WTC11 (cell line): ENCODE results near the gene CARD9. TPM values are rescaled to one million over a fixed set of nuclear protein-coding genes. Genes with fewer than 3 reads are reported as not detected.

Experiments used
- ATAC-seq: fragments of 200-7000 bp; cut with Tn5 transposase; 2 replicates; pipeline ENCODE4 v1.10.0; 2021; ENCODE audit warnings: mild to moderate bottlenecking, moderate library complexity
- CTCF ChIA-PET: fragments of 300-600 bp; sonication (Branson Sonifier 250); formaldehyde crosslinking; loops from one replicate; lab custom pipeline; 2021; ENCODE audit warnings: antibody characterized with exemption; lab: Charles Lee
- POLR2A ChIA-PET: fragments of 350-600 bp; sonication (Branson Sonifier 250); formaldehyde crosslinking; loops from one replicate; lab custom pipeline; 2021; ENCODE audit warnings: antibody characterized with exemption; lab: Charles Lee
- DNase-seq: peaks from one replicate; pipeline ENCODE4 v3.0.0; 2021; ENCODE audit warnings: low spot score
- H3K27ac Mint-ChIP-seq: 2 replicates; pipeline ENCODE4 v1.8.0; 2021; ENCODE audit warnings: mixed read lengths
- H3K27me3 Mint-ChIP-seq: 2 replicates; pipeline ENCODE4 v1.8.0; 2021; ENCODE audit warnings: low read depth, mild to moderate bottlenecking, moderate library complexity, mixed read lengths
- H3K36me3 Mint-ChIP-seq: 2 replicates; pipeline ENCODE4 v1.8.0; 2021; ENCODE audit warnings: mixed read lengths
- H3K4me1 Mint-ChIP-seq: 2 replicates; pipeline ENCODE4 v1.8.0; 2022; ENCODE audit warnings: mixed read lengths
- H3K4me3 Mint-ChIP-seq: 2 replicates; pipeline ENCODE4 v1.8.0; 2021; ENCODE audit warnings: mild to moderate bottlenecking, moderate library complexity, mixed read lengths
- H3K9me3 Mint-ChIP-seq: 2 replicates; pipeline ENCODE4 v1.8.0; 2021; ENCODE audit warnings: mixed read lengths
- CREB1 ChIP-seq: sonication (generic); formaldehyde crosslinking; IDR thresholded peaks from 2 replicates; pipeline ENCODE4 v1.8.0; 2023; ENCODE audit warnings: mild to moderate bottlenecking, missing genetic modification reagents
- GTF2I ChIP-seq: fragments of 250-450 bp; sonication (Bioruptor Pico); conservative IDR thresholded peaks from 2 replicates; pipeline ENCODE4 v1.4.0; 2021; ENCODE audit warnings: mild to moderate bottlenecking
- NFE2L1 ChIP-seq: sonication (generic); formaldehyde crosslinking; IDR thresholded peaks from 2 replicates; pipeline ENCODE4 v1.8.1; 2023; ENCODE audit warnings: missing genetic modification reagents
- NR1H2 ChIP-seq: sonication (generic); formaldehyde crosslinking; IDR thresholded peaks from 2 replicates; pipeline ENCODE4 v1.9.0; 2021; ENCODE audit warnings: mild to moderate bottlenecking, moderate library complexity, missing genetic modification reagents
- TP53 ChIP-seq: sonication (generic); formaldehyde crosslinking; IDR thresholded peaks from 2 replicates; pipeline ENCODE4 v1.8.1; 2023; ENCODE audit warnings: mild to moderate bottlenecking, missing genetic modification reagents
- ZNF671 ChIP-seq: fragments of 250-450 bp; sonication (Bioruptor Pico); IDR thresholded peaks from 2 replicates; pipeline ENCODE4 v1.8.0; 2021; ENCODE audit warnings: mild to moderate bottlenecking
- total RNA-seq: library from RNA; stranded (reverse); gene quantifications from 3 replicates; pipeline ENCODE4 v1.2.3, GENCODE V29; 2021
- TF ChIP-seq, protein P1 (sequence below): fragments of 250-450 bp; sonication (Bioruptor Pico); IDR thresholded peaks from 2 replicates; pipeline ENCODE4 v1.9.0; 2021; ENCODE audit warnings: mild to moderate bottlenecking
- TF ChIP-seq, protein P2 (sequence below): sonication (generic); formaldehyde crosslinking; IDR thresholded peaks from 2 replicates; pipeline ENCODE4 v1.8.1; 2023; ENCODE audit warnings: mild to moderate bottlenecking, missing genetic modification reagents
- TF ChIP-seq, protein P3 (sequence below): sonication (generic); formaldehyde crosslinking; IDR thresholded peaks from 2 replicates; pipeline ENCODE4 v1.8.0; 2022; ENCODE audit warnings: mild to moderate bottlenecking, missing genetic modification reagents
- TF ChIP-seq, protein P4 (sequence below): sonication (generic); formaldehyde crosslinking; IDR thresholded peaks from 2 replicates; pipeline ENCODE4 v1.8.1; 2022; ENCODE audit warnings: mild to moderate bottlenecking, missing genetic modification reagents, moderate library complexity, borderline replicate concordance
- TF ChIP-seq, protein P5 (sequence below): sonication (generic); formaldehyde crosslinking; conservative IDR thresholded peaks from 2 replicates; pipeline ENCODE4 v1.8.1; 2022; ENCODE audit warnings: mild to moderate bottlenecking, missing genetic modification reagents

The CARD9 gene
- total RNA-seq, 1 experiment from 2014 or later, result 0.96 TPM

DNA sequence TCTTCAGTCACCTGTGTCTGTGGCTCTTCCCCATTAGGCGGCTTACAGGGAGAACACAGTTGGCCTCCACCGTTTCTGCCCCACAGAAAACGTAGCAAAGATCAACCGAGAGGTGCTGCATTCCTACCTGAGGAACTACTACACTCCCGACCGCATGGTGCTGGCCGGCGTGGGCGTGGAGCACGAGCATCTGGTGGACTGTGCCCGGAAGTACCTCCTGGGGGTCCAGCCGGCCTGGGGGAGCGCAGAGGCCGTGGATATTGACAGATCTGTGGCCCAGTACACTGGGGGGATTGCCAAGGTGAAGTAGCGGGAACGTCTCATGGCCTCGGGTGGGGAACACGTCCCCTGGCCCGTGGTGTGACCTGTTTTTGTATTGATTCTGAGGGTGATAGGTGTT is 43.4 kb upstream of the CARD9 start:
- no peak overlapping the region for H3K4me3 Mint-ChIP-seq
- CTCF ChIA-PET, result no interaction called here

DNA sequence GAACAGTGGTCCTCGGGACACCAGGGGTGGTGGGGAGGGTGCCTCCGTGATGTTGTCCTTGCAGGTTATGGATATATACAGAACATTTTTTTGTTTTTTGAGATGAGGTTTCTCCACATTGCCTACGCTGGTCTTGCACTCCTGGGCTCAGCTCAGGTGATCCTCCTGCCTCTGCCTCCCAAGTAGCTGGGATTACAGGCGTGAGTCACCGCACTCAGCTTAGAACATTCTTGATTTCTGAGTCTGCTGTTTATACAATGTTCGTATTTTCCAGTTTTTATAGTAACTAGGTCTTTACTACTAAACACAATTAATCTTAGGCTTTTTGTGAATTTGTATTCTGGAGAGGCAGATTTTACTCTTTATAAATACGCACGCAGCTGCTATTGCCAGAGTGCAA is 43.0 kb upstream of the CARD9 start:
- H3K36me3 Mint-ChIP-seq, result peaks cover 69% of the 10 kb centered on the region
- DNase-seq, result no peak
- peaks cover 5% of the 10 kb centered on the region for H3K4me1 Mint-ChIP-seq
- POLR2A ChIA-PET, result no interaction called here
- H3K27me3 Mint-ChIP-seq, result no peaks in the 10 kb centered on the region
- H3K27ac Mint-ChIP-seq, result no peak overlapping the region
- H3K4me3 Mint-ChIP-seq, result no peak overlapping the region
- TF ChIP-seq, protein P1, sequence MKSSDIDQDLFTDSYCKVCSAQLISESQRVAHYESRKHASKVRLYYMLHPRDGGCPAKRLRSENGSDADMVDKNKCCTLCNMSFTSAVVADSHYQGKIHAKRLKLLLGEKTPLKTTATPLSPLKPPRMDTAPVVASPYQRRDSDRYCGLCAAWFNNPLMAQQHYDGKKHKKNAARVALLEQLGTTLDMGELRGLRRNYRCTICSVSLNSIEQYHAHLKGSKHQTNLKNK (CRISPR knock-in tag), result no peak
- TF ChIP-seq, protein P2, sequence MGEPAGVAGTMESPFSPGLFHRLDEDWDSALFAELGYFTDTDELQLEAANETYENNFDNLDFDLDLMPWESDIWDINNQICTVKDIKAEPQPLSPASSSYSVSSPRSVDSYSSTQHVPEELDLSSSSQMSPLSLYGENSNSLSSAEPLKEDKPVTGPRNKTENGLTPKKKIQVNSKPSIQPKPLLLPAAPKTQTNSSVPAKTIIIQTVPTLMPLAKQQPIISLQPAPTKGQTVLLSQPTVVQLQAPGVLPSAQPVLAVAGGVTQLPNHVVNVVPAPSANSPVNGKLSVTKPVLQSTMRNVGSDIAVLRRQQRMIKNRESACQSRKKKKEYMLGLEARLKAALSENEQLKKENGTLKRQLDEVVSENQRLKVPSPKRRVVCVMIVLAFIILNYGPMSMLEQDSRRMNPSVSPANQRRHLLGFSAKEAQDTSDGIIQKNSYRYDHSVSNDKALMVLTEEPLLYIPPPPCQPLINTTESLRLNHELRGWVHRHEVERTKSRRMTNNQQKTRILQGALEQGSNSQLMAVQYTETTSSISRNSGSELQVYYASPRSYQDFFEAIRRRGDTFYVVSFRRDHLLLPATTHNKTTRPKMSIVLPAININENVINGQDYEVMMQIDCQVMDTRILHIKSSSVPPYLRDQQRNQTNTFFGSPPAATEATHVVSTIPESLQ (CRISPR knock-in tag), result no peak
- TF ChIP-seq, protein P3, sequence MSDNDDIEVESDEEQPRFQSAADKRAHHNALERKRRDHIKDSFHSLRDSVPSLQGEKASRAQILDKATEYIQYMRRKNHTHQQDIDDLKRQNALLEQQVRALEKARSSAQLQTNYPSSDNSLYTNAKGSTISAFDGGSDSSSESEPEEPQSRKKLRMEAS (CRISPR knock-in tag), result no peak
- no peak for TF ChIP-seq ZNF671 (CRISPR knock-in tag)
- TF ChIP-seq, all 79 proteins: peak for 0
- no peaks in the 10 kb centered on the region for H3K9me3 Mint-ChIP-seq
- CTCF ChIA-PET, result no interaction called here
- ATAC-seq, result no peak

More for the DNA sequence above, 43.4 kb upstream of the CARD9 start:
- ATAC-seq (no peak), DNase-seq (no peak)
- Mint-ChIP-seq H3K9me3 (no peaks in the 10 kb centered on the region), H3K36me3 (peaks cover 68% of the 10 kb centered on the region), H3K4me1 (0 out of 2 replicates have a peak, but pooled peaks cover 3% of the 10 kb centered on the region), H3K27ac (no peak overlapping the region), H3K27me3 (no peaks in the 10 kb centered on the region)
- POLR2A ChIA-PET, result interaction anchor here (0.7 kb wide), 1 partner anchor 30 kb away, joined by 3 read pairs; no protein-coding TSS in a partner anchor
- TF ChIP-seq TP53 (CRISPR knock-in tag), result no peak
- no peak for TF ChIP-seq NFE2L1 (CRISPR knock-in tag)
- no peak for TF ChIP-seq ZNF671 (CRISPR knock-in tag)

DNA sequence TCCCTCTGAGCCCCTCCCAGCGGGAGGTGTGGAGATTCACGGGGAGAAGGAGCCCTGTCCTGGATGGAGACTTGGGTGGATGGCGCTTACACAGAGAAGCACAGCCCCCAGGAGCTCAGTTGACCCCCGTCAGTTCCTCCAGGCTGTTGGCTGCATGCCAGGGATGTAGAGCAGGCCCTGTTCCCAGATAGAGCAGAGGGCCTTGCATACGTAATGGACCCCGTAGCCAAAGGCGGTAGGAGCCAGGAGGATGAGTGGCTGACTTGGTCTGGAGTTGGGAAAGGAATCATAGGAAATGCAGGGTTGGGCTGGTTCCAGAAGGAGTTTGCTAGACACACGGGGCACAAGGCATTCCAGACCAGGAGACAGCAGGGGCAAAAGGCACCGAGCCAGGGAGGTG is 39.5 kb upstream of the CARD9 start:
- no peak for DNase-seq
- POLR2A ChIA-PET, result no interaction called here
- TF ChIP-seq, protein P3 (CRISPR knock-in tag), result no peak
- TF ChIP-seq GTF2I (CRISPR knock-in tag) (no peak), NR1H2 (no peak), CREB1 (no peak)
- TF ChIP-seq, all 79 proteins: peak for 0
- Mint-ChIP-seq H3K4me1 (peaks cover 27% of the 10 kb centered on the region), H3K27ac (no peak overlapping the region), H3K27me3 (no peaks in the 10 kb centered on the region), H3K9me3 (no peaks in the 10 kb centered on the region), H3K4me3 (no peak overlapping the region), H3K36me3 (peaks cover 71% of the 10 kb centered on the region)
- no peak for ATAC-seq
- CTCF ChIA-PET, result no interaction called here

DNA sequence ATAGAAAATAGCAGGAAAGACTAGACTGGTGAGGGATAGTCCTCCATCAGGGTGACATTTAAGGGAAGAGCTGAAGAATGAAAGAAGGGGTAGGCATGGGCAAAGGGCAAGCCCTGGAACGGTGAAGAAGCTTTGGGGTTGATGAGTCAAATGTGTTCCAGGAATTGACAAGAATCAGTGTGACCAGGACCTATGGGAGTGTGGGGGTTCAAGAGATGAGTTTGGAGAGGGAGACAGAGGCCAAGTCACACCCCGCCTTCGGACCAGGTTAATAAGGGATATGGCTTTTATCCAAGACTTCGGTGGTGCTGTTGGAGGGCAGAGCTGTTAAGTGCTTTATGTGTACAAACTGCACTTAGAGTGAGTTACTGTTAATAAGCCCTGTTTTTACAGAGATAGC is 37.9 kb upstream of the CARD9 start:
- peak overlapping the region; percentile 75 for H3K27ac Mint-ChIP-seq
- H3K4me3 Mint-ChIP-seq, result peak overlapping the region; percentile 92
- TF ChIP-seq, protein P4, sequence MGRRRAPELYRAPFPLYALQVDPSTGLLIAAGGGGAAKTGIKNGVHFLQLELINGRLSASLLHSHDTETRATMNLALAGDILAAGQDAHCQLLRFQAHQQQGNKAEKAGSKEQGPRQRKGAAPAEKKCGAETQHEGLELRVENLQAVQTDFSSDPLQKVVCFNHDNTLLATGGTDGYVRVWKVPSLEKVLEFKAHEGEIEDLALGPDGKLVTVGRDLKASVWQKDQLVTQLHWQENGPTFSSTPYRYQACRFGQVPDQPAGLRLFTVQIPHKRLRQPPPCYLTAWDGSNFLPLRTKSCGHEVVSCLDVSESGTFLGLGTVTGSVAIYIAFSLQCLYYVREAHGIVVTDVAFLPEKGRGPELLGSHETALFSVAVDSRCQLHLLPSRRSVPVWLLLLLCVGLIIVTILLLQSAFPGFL (CRISPR knock-in tag), result no peak
- TF ChIP-seq, protein P5, sequence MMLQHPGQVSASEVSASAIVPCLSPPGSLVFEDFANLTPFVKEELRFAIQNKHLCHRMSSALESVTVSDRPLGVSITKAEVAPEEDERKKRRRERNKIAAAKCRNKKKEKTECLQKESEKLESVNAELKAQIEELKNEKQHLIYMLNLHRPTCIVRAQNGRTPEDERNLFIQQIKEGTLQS (CRISPR knock-in tag), result no peak
- ChIA-PET POLR2A (no interaction called here), CTCF (no interaction called here)
- no peaks in the 10 kb centered on the region for H3K9me3 Mint-ChIP-seq
- H3K4me1 Mint-ChIP-seq, result peaks cover 27% of the 10 kb centered on the region
- H3K36me3 Mint-ChIP-seq, result peaks cover 72% of the 10 kb centered on the region
- no peaks in the 10 kb centered on the region for H3K27me3 Mint-ChIP-seq
- no peak for DNase-seq
- no peak for ATAC-seq
